Heart left ventricle (tissue), 13 donors: ENCODE results near the gene ADAM15.

Experiments
- CTCF ChIP-seq, 12 donors: fragments of 200-600 bp; sonication (generic) in 4 of 12; IDR thresholded peaks; one replicate each; pipeline versions ENCODE4 v1.5.0 to v1.8.0; 2018 to 2022; ENCODE audit warnings: antibody characterized with exemption in 12 of 12, mild to moderate bottlenecking in 5 of 12
- POLR2A ChIP-seq, 2 donors: fragments of 450-650 bp; IDR thresholded peaks; one replicate each; pipeline ENCODE4 v1.6.1; 2017; ENCODE audit warnings: antibody characterized with exemption in 2 of 2, mild to moderate bottlenecking in 2 of 2, moderate library complexity in 2 of 2
- donor health status: ischemic (EF 13 %, LVEDD 7.1; RV severe dilation, severe dysfunction).
- donor health status: DM: no; HTN: yes; CAD: no.
- donor health status: DM: no; HTN: no; CAD: no.
- donor health status: ischemic (EF 25% LVEDD 6.9; RV normal size, moderate dysfunction).
- donor health status: ischemic (EF 25% LVEDD 5.7; RV mildly dilated, moderate dysfunction).
- donor health status: ischemic (EF 35%, LVEDD 5.7; RV mildly dilated, moderate dysfunction).
- donor health status: nonischemic (EF 11% LVEDD 7.7; RV severe dilation, severe dysfunction).
- donor health status: DM: yes; HTN: yes; CAD: no.
- donor health status: PGD.
- donor health status: ischemic (EF 29% LVEDD 5.4; RV normal size, mild dysfunction).
- donor health status: nonischemic (EF 23%, LVEDD 6.1; RV moderate dilation, normal function).

DNA sequence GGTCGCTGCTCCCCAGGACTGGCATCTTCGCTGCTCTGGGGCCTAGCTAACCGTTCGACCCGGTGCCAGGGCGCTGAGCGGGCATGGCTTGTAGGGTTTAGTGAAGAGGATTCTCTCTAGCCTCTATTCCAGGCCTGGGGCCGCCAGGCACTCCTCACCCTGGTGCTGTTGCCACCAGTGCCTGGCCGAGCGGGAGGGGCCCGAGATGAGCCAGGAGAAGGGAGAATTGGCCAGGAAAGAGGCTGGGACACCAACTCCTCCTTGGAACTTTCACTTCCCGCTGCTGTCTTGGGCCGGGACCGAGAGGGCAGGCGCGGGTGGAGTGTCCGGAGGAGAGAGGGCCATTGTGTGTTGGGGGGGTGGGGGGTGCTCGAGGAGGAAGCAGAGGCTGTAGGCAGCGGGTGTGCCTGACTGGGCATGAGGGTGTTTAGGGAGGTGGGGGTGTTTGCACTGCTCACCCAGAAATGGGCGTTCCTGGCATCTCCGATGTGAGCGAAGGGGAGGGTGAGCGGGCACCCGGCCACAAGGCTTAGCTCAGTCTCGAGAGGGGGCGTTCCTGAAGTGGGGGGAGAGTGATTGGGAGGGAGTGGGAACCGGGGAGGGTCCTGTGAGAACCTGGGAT, 772 bp downstream of the ADAM15 start:
- TF ChIP-seq CTCF (IDR thresholded peaks at IDR 0.05) = no peak
- TF ChIP-seq POLR2A (IDR thresholded peaks at IDR 0.05) = peak in 1 of 2 donors; percentile 20
